ENCODE data around the gene NEK5.
"Not testable (repeated sequence)": the region's sequence is repeated elsewhere in the genome, so short reads cannot be mapped to it uniquely, and the experiment has no call there.

The NEK5 gene

DNA sequence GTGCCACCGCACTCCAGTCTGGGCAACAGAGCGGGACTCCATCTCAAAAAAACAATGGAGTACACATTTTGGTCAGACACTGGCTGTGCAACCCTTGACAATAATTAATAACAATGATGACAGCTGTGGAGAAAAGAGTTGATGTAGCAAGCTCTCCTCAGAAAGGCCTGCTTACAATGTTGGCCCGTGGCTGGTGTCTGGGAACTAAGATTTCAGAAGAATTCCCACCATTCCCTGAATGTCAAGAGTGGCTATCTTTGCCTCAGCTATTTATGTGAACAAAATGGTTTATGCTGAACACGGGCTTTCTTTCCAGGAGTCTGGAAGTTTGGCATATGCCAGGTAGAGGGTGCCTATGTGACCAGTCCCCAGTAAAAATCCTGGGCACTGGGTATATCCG lies 25.5 kb downstream of the NEK5 start:
- Histone ChIP-seq H3K27me3 (no peaks in the 10 kb centered on the region), H3K27ac (no peak overlapping the region), H3K9me3 (replicated peaks in 1 of 11) (no peaks in the 10 kb centered on the region), H3K4me2 (no peak overlapping the region), H3K4me3 (no peak overlapping the region), H3K9ac (no peak overlapping the region), H4K20me1 (no peaks in the 10 kb centered on the region), H3K4me1 (no peaks in the 10 kb centered on the region), H3K36me3 (no peaks in the 10 kb centered on the region)
- no peak for TF ChIP-seq Cebpa-rat (IDR thresholded peaks at IDR 0.05)

DNA sequence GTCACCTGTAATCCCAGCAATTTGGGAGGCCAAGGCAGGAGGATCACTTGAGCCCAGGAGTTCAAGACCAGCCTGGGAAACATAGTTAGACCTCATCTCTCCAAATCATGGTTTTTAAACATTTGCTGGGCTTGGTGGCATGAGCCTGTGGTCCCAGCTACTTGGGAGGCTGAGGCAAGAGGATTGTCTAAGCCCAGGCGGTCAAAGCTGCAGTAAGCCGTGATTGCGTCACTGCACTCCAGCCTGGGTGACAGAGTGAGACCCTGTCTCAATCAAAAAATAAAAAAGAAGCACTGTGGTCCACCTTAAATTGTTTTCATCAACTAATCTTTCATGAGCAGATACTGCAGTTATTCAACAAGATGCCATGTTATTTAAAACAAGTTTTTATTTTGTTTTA lies 26.4 kb downstream of the NEK5 start:
- H3K9me3 ChIP-seq (replicated peaks in 1 of 11); H4K20me1 ChIP-seq; H3K27me3 ChIP-seq; H3K27ac ChIP-seq; H3K36me3 ChIP-seq; H3K9ac ChIP-seq; H3K4me2 ChIP-seq; H3K4me3 ChIP-seq; H3K4me1 ChIP-seq: not testable (repeated sequence)
- peak in 5 of 11 experiments; percentile 17 to 63 (median 21); a peak in 3 of 22 replicates for TF ChIP-seq Cebpa-rat (IDR thresholded peaks at IDR 0.05)

DNA sequence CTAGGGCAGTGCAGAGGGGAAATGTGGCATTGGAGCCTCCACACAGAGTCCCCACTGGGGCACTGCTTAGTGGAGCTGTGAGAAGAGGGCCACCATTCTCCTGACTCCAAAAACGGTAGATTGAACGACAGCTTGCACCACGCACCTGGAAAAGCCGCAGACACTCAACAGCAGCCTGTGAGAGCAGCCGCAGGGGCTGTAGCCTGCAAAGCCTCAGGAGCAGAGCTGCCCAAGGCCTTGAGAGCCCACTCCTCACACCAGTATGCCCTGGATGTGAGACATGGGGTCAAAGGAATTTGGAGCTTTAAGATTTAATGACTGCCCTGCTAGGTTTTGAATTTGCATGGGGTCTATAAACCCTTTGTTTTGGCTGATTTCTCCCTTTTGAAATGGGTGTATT lies 31.7 kb downstream of the NEK5 start:
- Histone ChIP-seq H3K4me2 (no peak overlapping the region), H4K20me1 (no peaks in the 10 kb centered on the region), H3K9ac (no peak overlapping the region), H3K36me3 (no peaks in the 10 kb centered on the region), H3K4me1 (no peaks in the 10 kb centered on the region), H3K9me3 (replicated peaks in 1 of 11) (no peaks in the 10 kb centered on the region; a peak in 1 of 22 replicates), H3K4me3 (no peak overlapping the region), H3K27me3 (no peaks in the 10 kb centered on the region), H3K27ac (no peak overlapping the region)
- TF ChIP-seq Cebpa-rat (IDR thresholded peaks at IDR 0.05), result no peak

DNA sequence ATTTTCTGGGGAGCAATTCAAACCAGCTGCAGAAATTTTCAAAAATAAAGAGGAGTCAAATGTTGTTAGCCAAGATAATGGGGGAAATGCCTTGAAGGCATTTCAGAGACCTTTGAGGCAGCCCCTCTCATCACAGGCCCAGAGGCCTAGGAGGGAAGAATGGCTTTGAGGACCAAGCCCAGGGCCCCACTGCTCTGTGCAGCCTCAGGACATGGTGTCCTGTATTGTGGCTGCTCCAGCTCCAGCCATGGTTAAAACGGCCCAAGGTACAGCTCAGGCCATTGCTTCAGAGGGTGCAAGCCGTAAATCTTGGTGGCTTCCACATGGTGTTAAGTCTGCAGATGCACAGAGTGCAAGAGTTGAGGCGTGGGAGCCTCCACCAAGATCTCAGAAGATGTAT lies 32.1 kb downstream of the NEK5 start:
- H3K4me1 ChIP-seq, result no peaks in the 10 kb centered on the region
- no peak overlapping the region for H3K27ac ChIP-seq
- H3K36me3 ChIP-seq, result no peaks in the 10 kb centered on the region
- H3K27me3 ChIP-seq, result no peaks in the 10 kb centered on the region
- no peak overlapping the region for H3K4me3 ChIP-seq
- H3K4me2 ChIP-seq, result no peak overlapping the region
- H3K9me3 ChIP-seq (replicated peaks in 1 of 11), result no peaks in the 10 kb centered on the region; a peak in 1 of 22 replicates
- H4K20me1 ChIP-seq, result no peaks in the 10 kb centered on the region
- TF ChIP-seq Cebpa-rat (IDR thresholded peaks at IDR 0.05), result no peak
- H3K9ac ChIP-seq, result no peak overlapping the region

DNA sequence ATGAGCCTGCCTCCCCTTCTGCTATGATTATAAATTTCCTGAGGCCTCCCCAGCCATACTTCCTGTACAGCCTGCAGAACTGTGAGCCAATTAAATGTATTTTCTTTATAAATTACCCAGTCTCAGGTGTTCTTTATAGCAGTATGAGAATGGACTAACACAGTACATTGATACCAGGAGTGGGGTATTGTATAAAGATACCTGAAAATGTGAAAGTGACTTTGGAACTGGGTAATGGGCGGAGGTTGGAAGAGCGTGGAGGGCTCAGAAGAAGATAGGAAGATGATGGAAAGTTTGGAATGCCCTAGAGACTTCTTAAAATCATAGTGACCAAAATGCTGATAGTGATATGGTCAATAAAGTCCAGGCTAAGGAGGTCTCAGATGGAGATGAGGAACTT lies 32.8 kb downstream of the NEK5 start:
- H3K9me3 ChIP-seq (replicated peaks in 1 of 11), result no peaks in the 10 kb centered on the region; a peak in 1 of 22 replicates
- no peaks in the 10 kb centered on the region for H3K27me3 ChIP-seq
- H3K4me3 ChIP-seq, result no peak overlapping the region
- no peak overlapping the region for H3K9ac ChIP-seq
- H4K20me1 ChIP-seq, result no peaks in the 10 kb centered on the region
- no peak overlapping the region for H3K4me2 ChIP-seq
- no peak for TF ChIP-seq Cebpa-rat (IDR thresholded peaks at IDR 0.05)
- H3K27ac ChIP-seq, result no peak overlapping the region
- H3K4me1 ChIP-seq, result no peaks in the 10 kb centered on the region
- no peaks in the 10 kb centered on the region for H3K36me3 ChIP-seq

DNA sequence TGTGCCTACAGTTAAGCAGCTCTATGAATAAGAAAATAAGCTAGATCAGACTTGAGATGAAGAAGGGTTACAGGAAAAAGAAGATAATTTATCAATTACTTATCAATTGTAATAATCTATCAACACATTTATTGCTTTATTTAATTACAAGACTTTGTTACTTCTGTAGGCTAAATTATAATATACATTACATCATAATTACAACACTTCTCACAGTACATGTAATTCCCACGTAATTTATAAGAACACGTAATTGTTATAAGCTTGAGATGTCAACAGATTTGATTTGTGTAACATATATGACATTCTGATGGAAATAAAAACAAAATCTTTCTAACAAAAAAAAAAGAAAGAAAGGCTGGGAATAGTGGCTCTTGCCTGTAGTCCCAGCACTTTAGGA lies 36.8 kb downstream of the NEK5 start:
- TF ChIP-seq Cebpa-rat (IDR thresholded peaks at IDR 0.05), result no peak
- no peaks in the 10 kb centered on the region for H3K27me3 ChIP-seq

DNA sequence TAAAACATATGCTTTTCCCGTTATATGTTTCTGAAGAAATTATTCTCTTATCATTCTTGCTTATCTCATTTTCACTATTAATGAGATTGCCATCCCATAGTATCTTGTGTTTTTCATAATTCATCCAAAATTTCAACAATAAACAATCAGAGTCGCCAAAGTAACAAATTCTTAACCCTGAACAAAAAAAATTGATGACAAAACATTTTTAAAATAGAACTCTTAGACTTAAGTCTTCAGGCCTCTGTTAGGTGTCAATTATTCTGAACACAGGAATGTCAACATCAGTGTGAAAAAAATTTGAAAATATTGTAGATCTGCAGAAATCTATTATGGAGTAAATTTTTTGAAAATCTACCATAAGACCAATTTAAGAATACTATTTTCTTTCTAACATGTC lies 37.4 kb downstream of the NEK5 start:
- no peaks in the 10 kb centered on the region for H3K9me3 ChIP-seq (replicated peaks in 1 of 11)
- H3K27me3 ChIP-seq, result no peaks in the 10 kb centered on the region
- H3K4me1 ChIP-seq, result no peaks in the 10 kb centered on the region
- no peak for TF ChIP-seq Cebpa-rat (IDR thresholded peaks at IDR 0.05)
- no peak overlapping the region for H3K9ac ChIP-seq
- no peak overlapping the region for H3K4me3 ChIP-seq
- H3K27ac ChIP-seq, result no peak overlapping the region
- no peak overlapping the region for H3K4me2 ChIP-seq
- no peaks in the 10 kb centered on the region for H3K36me3 ChIP-seq
- H4K20me1 ChIP-seq, result no peaks in the 10 kb centered on the region

More for the DNA sequence above, 36.8 kb downstream of the NEK5 start:
- Histone ChIP-seq H3K4me2 (no peak overlapping the region), H3K9ac (no peak overlapping the region), H3K36me3 (no peaks in the 10 kb centered on the region), H3K4me1 (no peaks in the 10 kb centered on the region), H3K4me3 (no peak overlapping the region), H3K27ac (no peak overlapping the region), H3K9me3 (replicated peaks in 1 of 11) (no peaks in the 10 kb centered on the region; a peak in 1 of 22 replicates), H4K20me1 (no peaks in the 10 kb centered on the region)

DNA sequence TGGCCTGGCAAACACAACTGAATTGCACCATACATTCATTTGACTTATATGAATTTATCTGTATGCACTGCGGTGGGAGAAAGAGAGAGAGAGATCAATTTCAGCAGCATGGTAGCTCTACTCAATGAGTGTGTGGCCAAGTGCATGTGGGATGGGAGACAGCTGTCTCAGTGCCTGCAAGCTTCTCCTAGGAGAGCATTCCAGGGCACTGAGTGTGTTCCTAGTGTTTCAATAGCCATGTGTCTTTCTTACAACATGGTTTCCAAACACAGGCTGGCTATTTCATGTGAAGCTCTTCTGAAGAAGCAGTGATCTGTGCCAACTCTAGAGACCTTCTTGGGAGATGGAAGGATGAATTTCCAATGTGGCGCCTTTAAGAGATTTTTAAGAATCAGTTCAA lies 43.5 kb downstream of the NEK5 start:
- H3K4me3 ChIP-seq, result no peak overlapping the region
- no peaks in the 10 kb centered on the region for H3K27me3 ChIP-seq
- H3K27ac ChIP-seq, result no peak overlapping the region
- H3K36me3 ChIP-seq, result no peaks in the 10 kb centered on the region
- no peak overlapping the region for H3K4me2 ChIP-seq
- no peaks in the 10 kb centered on the region for H3K4me1 ChIP-seq
- no peak overlapping the region for H3K9ac ChIP-seq
- no peaks in the 10 kb centered on the region for H3K9me3 ChIP-seq (replicated peaks in 1 of 11)
- no peaks in the 10 kb centered on the region for H4K20me1 ChIP-seq
- TF ChIP-seq Cebpa-rat (IDR thresholded peaks at IDR 0.05), result no peak

DNA sequence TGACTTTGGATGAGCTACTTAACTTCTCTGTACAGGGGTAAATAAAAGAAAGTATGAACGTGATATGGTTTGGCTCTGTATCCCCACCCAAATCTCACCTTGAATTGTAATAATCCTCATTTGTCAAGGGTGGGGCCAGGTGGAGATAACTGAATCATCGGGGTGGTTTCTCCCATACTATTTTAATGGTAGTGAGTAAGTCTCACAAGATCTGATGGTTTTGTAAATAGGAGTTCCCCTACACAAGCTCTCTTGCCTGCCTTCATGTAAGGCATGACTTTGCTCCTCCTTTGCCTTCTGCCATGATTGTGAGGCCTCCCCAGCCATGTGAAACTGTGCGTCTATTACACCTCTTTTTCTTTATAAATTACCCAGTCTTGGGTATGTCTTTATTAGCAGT lies 43.9 kb downstream of the NEK5 start:
- not testable (repeated sequence) for H3K4me2 ChIP-seq; H3K27ac ChIP-seq; H3K9ac ChIP-seq; H3K27me3 ChIP-seq; H3K36me3 ChIP-seq; H3K4me3 ChIP-seq; H4K20me1 ChIP-seq; H3K9me3 ChIP-seq (replicated peaks in 1 of 11); H3K4me1 ChIP-seq

DNA sequence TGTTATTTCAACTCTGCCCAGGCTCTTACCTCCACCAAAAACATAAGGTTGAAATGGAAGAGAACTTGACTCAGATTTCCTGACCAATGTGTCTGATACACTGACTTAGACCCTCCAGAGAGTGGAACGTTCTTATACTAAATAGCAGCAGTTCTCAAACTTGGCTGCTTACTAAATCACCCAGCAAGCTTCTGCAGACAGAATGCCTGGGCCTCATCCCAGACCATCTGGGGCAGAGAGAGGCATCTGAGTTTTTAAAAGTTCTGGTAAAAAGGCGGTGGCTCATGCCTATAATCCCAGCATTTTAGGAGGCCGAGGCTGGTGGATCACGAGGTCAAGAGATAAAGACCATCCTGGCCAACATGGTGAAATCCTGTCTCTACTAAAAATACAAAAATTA lies 46.3 kb downstream of the NEK5 start:
- Histone ChIP-seq H3K27me3 (no peaks in the 10 kb centered on the region), H3K27ac (no peak overlapping the region), H3K36me3 (no peaks in the 10 kb centered on the region), H3K9ac (no peak overlapping the region), H3K4me2 (no peak overlapping the region), H4K20me1 (no peaks in the 10 kb centered on the region), H3K4me3 (no peak overlapping the region), H3K9me3 (replicated peaks in 1 of 11) (0 out of 22 replicates have a peak, but pooled peaks cover 0 to 4% (median 0%) of the 10 kb centered on the region in 11 experiments), H3K4me1 (no peaks in the 10 kb centered on the region)
- TF ChIP-seq Cebpa-rat (IDR thresholded peaks at IDR 0.05), result no peak

DNA sequence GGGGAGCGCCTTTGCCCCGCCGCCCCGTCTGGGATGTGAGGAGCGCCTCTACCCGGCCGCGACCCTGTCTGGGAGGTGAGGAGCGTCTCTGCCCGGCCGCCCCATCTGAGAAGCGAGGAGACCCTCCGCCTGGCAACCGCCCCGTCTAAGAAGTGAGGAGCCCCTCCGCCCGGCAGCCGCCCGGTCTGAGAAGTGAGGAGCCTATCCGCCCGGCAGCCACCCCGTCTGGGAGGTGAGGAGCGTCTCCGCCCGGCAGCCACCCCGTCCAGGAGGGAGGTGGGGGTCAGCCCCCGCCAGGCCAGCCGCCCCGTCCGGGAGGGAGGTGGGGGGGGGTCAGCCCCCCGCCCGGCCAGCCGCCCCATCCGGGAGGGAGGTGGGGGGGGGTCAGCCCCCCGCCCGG lies 49.0 kb downstream of the NEK5 start:
- not testable (repeated sequence) for H4K20me1 ChIP-seq; H3K4me1 ChIP-seq; H3K27me3 ChIP-seq; H3K4me2 ChIP-seq; H3K4me3 ChIP-seq; H3K9ac ChIP-seq; H3K36me3 ChIP-seq; H3K27ac ChIP-seq; H3K9me3 ChIP-seq (replicated peaks in 1 of 11)

All from BLaER1 treated with 17β-estradiol and CSF1 and Interleukin-3, amounts not matched to agents 10 nM and 100 nM (cell line).